Chondrocyte (in vitro differentiated cells): ENCODE measurements around the gene RPS6KA1. TPM values are rescaled to one million over a fixed set of nuclear protein-coding genes. Genes with fewer than 3 reads are reported as not detected.

Source experiments
- DNase-seq: peaks from one replicate; pipeline ENCODE4 v3.0.0; 2021; ENCODE audit warnings: mixed read lengths, low spot score
- H3K27ac Mint-ChIP-seq: one replicate; pipeline ENCODE4 v1.8.0; 2021; ENCODE audit warnings: mild to moderate bottlenecking, moderate library complexity, mixed read lengths; ENCODE audit not compliant: unreplicated experiment
- H3K27me3 Mint-ChIP-seq: 2 replicates; pipeline ENCODE4 v1.8.0; 2021; ENCODE audit warnings: low read depth, mixed read lengths
- H3K36me3 Mint-ChIP-seq: 2 replicates; pipeline ENCODE4 v1.8.0; 2021; ENCODE audit warnings: low read depth, mixed read lengths
- H3K4me1 Mint-ChIP-seq: 2 replicates; pipeline ENCODE4 v1.8.0; 2021; ENCODE audit warnings: low read depth, mild to moderate bottlenecking, mixed read lengths
- H3K4me3 Mint-ChIP-seq: one replicate; pipeline ENCODE4 v1.8.0; 2021; ENCODE audit warnings: mild to moderate bottlenecking, moderate library complexity, mixed read lengths; ENCODE audit not compliant: unreplicated experiment
- H3K9me3 Mint-ChIP-seq: 2 replicates; pipeline ENCODE4 v1.8.0; 2021; ENCODE audit warnings: low read depth, mixed read lengths
- CTCF ChIP-seq: fragments of 200-600 bp; sonication (generic); IDR thresholded peaks from 2 replicates; pipeline ENCODE4 v1.5.0; 2021; ENCODE audit warnings: antibody characterized with exemption, mild to moderate bottlenecking, moderate library complexity
- total RNA-seq: library from RNA; stranded (reverse); gene quantifications from 3 replicates; pipeline ENCODE4 v1.2.1, GENCODE V29; 2021

RPS6KA1 gene
- total RNA-seq, 1 donor from 2014 or later, result 4.4 TPM

GRCh38 chr1:26574018-26574417 lies 44.5 kb downstream of the RPS6KA1 start:
- DNase-seq, result no peak
- peaks cover 2% of the 10 kb centered on the region for H3K36me3 Mint-ChIP-seq
- H3K27me3 Mint-ChIP-seq, result peaks cover 9% of the 10 kb centered on the region
- TF ChIP-seq CTCF, result no peak
- H3K4me3 Mint-ChIP-seq, result no peak overlapping the region
- H3K4me1 Mint-ChIP-seq, result no peaks in the 10 kb centered on the region
- H3K9me3 Mint-ChIP-seq, result no peaks in the 10 kb centered on the region
- H3K27ac Mint-ChIP-seq, result no peak overlapping the region

- Mint-ChIP-seq H3K27ac (no peak overlapping the region), H3K36me3 (peaks cover 2% of the 10 kb centered on the region), H3K27me3 (peaks cover 15% of the 10 kb centered on the region), H3K4me1 (no peaks in the 10 kb centered on the region), H3K4me3 (no peak overlapping the region), H3K9me3 (no peaks in the 10 kb centered on the region)
- DNase-seq, result no peak
- TF ChIP-seq CTCF, result no peak
Measured at GRCh38 chr1:26574719-26575251, 45.2 kb downstream of the RPS6KA1 start.

- Mint-ChIP-seq H3K9me3 (no peaks in the 10 kb centered on the region), H3K27me3 (peaks cover 16% of the 10 kb centered on the region), H3K27ac (no peak overlapping the region), H3K36me3 (peaks cover 2% of the 10 kb centered on the region), H3K4me1 (no peaks in the 10 kb centered on the region), H3K4me3 (no peak overlapping the region)
- TF ChIP-seq CTCF, result no peak
- DNase-seq, result no peak
Measured at GRCh38 chr1:26575348-26575747, 45.8 kb downstream of the RPS6KA1 start.

GRCh38 chr1:26578167-26578566 lies 48.6 kb downstream of the RPS6KA1 start:
- H3K4me3 Mint-ChIP-seq, result no peak overlapping the region
- no peak for TF ChIP-seq CTCF
- H3K27ac Mint-ChIP-seq, result no peak overlapping the region
- DNase-seq, result no peak
- H3K9me3 Mint-ChIP-seq, result no peaks in the 10 kb centered on the region
- H3K27me3 Mint-ChIP-seq, result peaks cover 16% of the 10 kb centered on the region
- H3K4me1 Mint-ChIP-seq, result no peaks in the 10 kb centered on the region
- peaks cover 1% of the 10 kb centered on the region for H3K36me3 Mint-ChIP-seq

- no peak overlapping the region for H3K4me3 Mint-ChIP-seq
- H3K27me3 Mint-ChIP-seq, result peaks cover 16% of the 10 kb centered on the region
- no peak for TF ChIP-seq CTCF
- no peaks in the 10 kb centered on the region for H3K36me3 Mint-ChIP-seq
- H3K9me3 Mint-ChIP-seq, result no peaks in the 10 kb centered on the region
- H3K27ac Mint-ChIP-seq, result no peak overlapping the region
- no peak for DNase-seq
- no peaks in the 10 kb centered on the region for H3K4me1 Mint-ChIP-seq
Measured at GRCh38 chr1:26579681-26580111, 50.1 kb downstream of the RPS6KA1 start.
